ENCODE data around the gene GPATCH4.

Gene GPATCH4

GRCh38 chr1:156598125-156598524 is 3.2 kb downstream of the GPATCH4 start:
- no peak for TF ChIP-seq CTCF (IDR thresholded peaks at IDR 0.05; ENCODE audit: low read depth, low read length)
- no peak for DNase-seq (ENCODE audit: extremely low read depth, low read depth)

- no peak for DNase-seq (ENCODE audit: extremely low read depth, low read depth)
- no peak for TF ChIP-seq CTCF (IDR thresholded peaks at IDR 0.05; ENCODE audit: low read depth, low read length)
Measured at GRCh38 chr1:156596426-156596825, 4.9 kb downstream of the GPATCH4 start.

GRCh38 chr1:156595016-156595415 is 6.3 kb downstream of the GPATCH4 start:
- DNase-seq (ENCODE audit: extremely low read depth, low read depth), result no peak
- no peak for TF ChIP-seq CTCF (IDR thresholded peaks at IDR 0.05; ENCODE audit: low read depth, low read length)

- no peak for DNase-seq (ENCODE audit: extremely low read depth, low read depth)
- TF ChIP-seq CTCF (IDR thresholded peaks at IDR 0.05; ENCODE audit: low read depth, low read length), result no peak
Measured at GRCh38 chr1:156594190-156594589, 7.1 kb downstream of the GPATCH4 start.

GRCh38 chr1:156593661-156593989 is 7.7 kb downstream of the GPATCH4 start:
- no peak for DNase-seq (ENCODE audit: extremely low read depth, low read depth)
- no peak for TF ChIP-seq CTCF (IDR thresholded peaks at IDR 0.05; ENCODE audit: low read depth, low read length)

GRCh38 chr1:156592910-156593660 is 8.2 kb downstream of the GPATCH4 start:
- no peak for DNase-seq (ENCODE audit: extremely low read depth, low read depth)
- TF ChIP-seq CTCF (IDR thresholded peaks at IDR 0.05; ENCODE audit: low read depth, low read length), result no peak

GRCh38 chr1:156592158-156592909 is 8.9 kb downstream of the GPATCH4 start:
- no peak for DNase-seq (ENCODE audit: extremely low read depth, low read depth)
- TF ChIP-seq CTCF (IDR thresholded peaks at IDR 0.05; ENCODE audit: low read depth, low read length), result no peak
